GM21825 (cell line): ENCODE data around the gene ATRNL1.
"Not testable (repeated sequence)": the region's sequence is repeated elsewhere in the genome, so short reads cannot be mapped to it uniquely, and the experiment has no call there.

Source experiments
- ATAC-seq: cut with Tn5 transposase; IDR thresholded peaks from one replicate; pipeline ENCODE4 v1.9.1; 2021; ENCODE audit warnings: mild to moderate bottlenecking, moderate library complexity; ENCODE audit not compliant: unreplicated experiment

ATRNL1 gene

GRCh38 chr10:115092258-115092554 is 959 bp upstream of the ATRNL1 start:
- peak; percentile 21 for ATAC-seq

GRCh38 chr10:115092555-115093285 is 445 bp upstream of the ATRNL1 start:
- ATAC-seq = peak; percentile 81

- ATAC-seq = peak; percentile 43
Measured at GRCh38 chr10:115093776-115094408, 727 bp downstream of the ATRNL1 start.

- ATAC-seq = no peak
Measured at GRCh38 chr10:115094416-115095140, 1.4 kb downstream of the ATRNL1 start.

- no peak for ATAC-seq
Measured at GRCh38 chr10:115095758-115096157, 2.6 kb downstream of the ATRNL1 start.

GRCh38 chr10:115103700-115104099 is 10.5 kb downstream of the ATRNL1 start:
- ATAC-seq = no peak

GRCh38 chr10:115105411-115105810 is 12.2 kb downstream of the ATRNL1 start:
- not testable (repeated sequence) for ATAC-seq

GRCh38 chr10:115107830-115108229 is 14.7 kb downstream of the ATRNL1 start:
- no peak for ATAC-seq

GRCh38 chr10:115117301-115117700 is 24.1 kb downstream of the ATRNL1 start:
- ATAC-seq = no peak

- ATAC-seq = peak; percentile 57
Measured at GRCh38 chr10:115118346-115118745, 25.2 kb downstream of the ATRNL1 start.

- no peak for ATAC-seq
Measured at GRCh38 chr10:115125505-115125904, 32.3 kb downstream of the ATRNL1 start.

- ATAC-seq = no peak
Measured at GRCh38 chr10:115129752-115130151, 36.6 kb downstream of the ATRNL1 start.

- ATAC-seq = no peak
Measured at GRCh38 chr10:115136616-115137015, 43.5 kb downstream of the ATRNL1 start.

- ATAC-seq = no peak
Measured at GRCh38 chr10:115141254-115141653, 48.1 kb downstream of the ATRNL1 start.

GRCh38 chr10:115157357-115157756 is 64.2 kb downstream of the ATRNL1 start:
- ATAC-seq = no peak

- no peak for ATAC-seq
Measured at GRCh38 chr10:115163129-115163528, 70.0 kb downstream of the ATRNL1 start.

GRCh38 chr10:115164220-115164619 is 71.1 kb downstream of the ATRNL1 start:
- ATAC-seq = no peak

GRCh38 chr10:115167751-115168150 is 74.6 kb downstream of the ATRNL1 start:
- no peak for ATAC-seq

- no peak for ATAC-seq
Measured at GRCh38 chr10:115171392-115171960, 78.3 kb downstream of the ATRNL1 start.

- no peak for ATAC-seq
Measured at GRCh38 chr10:115173915-115174443, 80.8 kb downstream of the ATRNL1 start.

GRCh38 chr10:115207276-115207675 is 114.1 kb downstream of the ATRNL1 start:
- not testable (repeated sequence) for ATAC-seq
